Stomach (tissue), 9 donors: ENCODE measurements around the gene SCYL1. TPM values are rescaled to one million over a fixed set of nuclear protein-coding genes. Genes with fewer than 3 reads are reported as not detected.

Source experiments
- DNase-seq, 2 donors: peaks; one replicate each; pipeline versions ENCODE4 v3.0.0 to v3.0.0-alpha.2; 2013 to 2019
- H3K27ac ChIP-seq, 5 donors: fragments of 200-600 bp in 4 of 5; sonication (generic) in 4 of 5; one replicate each; pipeline ENCODE4 v1.5.1; 2013 to 2019; ENCODE audit warnings: mild to moderate bottlenecking in 1 of 5, moderate library complexity in 1 of 5
- H3K27me3 ChIP-seq, 3 donors: fragments of 200-600 bp; sonication (generic); one replicate each; pipeline ENCODE4 v1.5.1; 2017 to 2019; ENCODE audit warnings: mixed run types in 1 of 3
- H3K36me3 ChIP-seq, 4 donors: fragments of 200-600 bp; sonication (generic); 1 replicate in 3 of 4; 2 replicates in 1 of 4; pipeline ENCODE4 v1.5.1; 2016 to 2019
- H3K4me1 ChIP-seq, 4 donors: fragments of 200-600 bp; sonication (generic); one replicate each; pipeline ENCODE4 v1.5.1; 2016 to 2019
- H3K4me3 ChIP-seq, 4 donors: fragments of 200-600 bp; sonication (generic) in 3 of 4; one replicate each; pipeline ENCODE4 v1.5.1; 2016 to 2019; ENCODE audit warnings: mild to moderate bottlenecking in 1 of 4
- H3K9me3 ChIP-seq, 4 donors: fragments of 200-600 bp; sonication (generic); one replicate each; pipeline ENCODE4 v1.5.1; 2016 to 2019
- EP300 ChIP-seq: sonication (generic); formaldehyde crosslinking; IDR thresholded peaks from one replicate; pipeline ENCODE4 v1.6.1; 2017; ENCODE audit warnings: antibody characterized with exemption
- POLR2A ChIP-seq, 4 donors: fragments of 450-650 bp; IDR thresholded peaks; one replicate each; pipeline ENCODE4 v1.6.1; 2016; ENCODE audit warnings: antibody characterized with exemption in 4 of 4, control low read depth in 2 of 4, mild to moderate bottlenecking in 1 of 4, moderate library complexity in 1 of 4
- POLR2AphosphoS5 ChIP-seq, 3 donors: sonication (generic); formaldehyde crosslinking; IDR thresholded peaks; one replicate each; pipeline ENCODE4 v1.6.1; 2016; ENCODE audit warnings: antibody characterized with exemption in 3 of 3
- whole genome bisulfite sequencing, 5 donors: extraction: QIAGEN DNeasy Blood & Tissue Kit in 3 of 5; methylation state at CpG; one replicate each; pipeline versions ENCODE4 v1.1.5 to v1.1.7; 2013 to 2018; 5-methylcytosine and 5-hydroxymethylcytosine counted together
- intact Hi-C: fragments of 100-400 bp; cut with DNase I; formaldehyde crosslinking; loops from one replicate; pipeline ENCODE4 v1.15.1; 2023; ENCODE audit warnings: low total_unique reads
- polyA plus RNA-seq, 3 donors: library from polyadenylated mRNA; stranded (reverse); fragments of 200-250 nt; gene quantifications; one replicate each; pipeline ENCODE4 v1.2.3, GENCODE V29; 2013
- total RNA-seq, 5 donors: library from RNA; depleted of rRNA; stranded (reverse); fragments of >200 nt; gene quantifications; one replicate each; pipeline versions ENCODE4 v1.1.0 to v1.2.3, GENCODE V29; 2014 to 2016
- TF ChIP-seq, protein P1 (sequence below), 7 experiments: fragments of 450-650 bp in 4 of 7; fragments of 200-600 bp in 3 of 7; sonication (generic) in 3 of 7; IDR thresholded peaks; one replicate each; pipeline ENCODE4 v1.5.1; 2016 to 2019; ENCODE audit warnings: antibody characterized with exemption in 7 of 7, control low read depth in 2 of 7, mild to moderate bottlenecking in 1 of 7
- donor health status: healthy with polysubstance abuse.
- donor health status: Bipolar disorder and iron deficiency.
- donor health status: healthy.

Gene SCYL1
- total and polyA plus RNA-seq, 8 donors, result 3.5 to 94.8 (median 75.1) TPM

DNA sequence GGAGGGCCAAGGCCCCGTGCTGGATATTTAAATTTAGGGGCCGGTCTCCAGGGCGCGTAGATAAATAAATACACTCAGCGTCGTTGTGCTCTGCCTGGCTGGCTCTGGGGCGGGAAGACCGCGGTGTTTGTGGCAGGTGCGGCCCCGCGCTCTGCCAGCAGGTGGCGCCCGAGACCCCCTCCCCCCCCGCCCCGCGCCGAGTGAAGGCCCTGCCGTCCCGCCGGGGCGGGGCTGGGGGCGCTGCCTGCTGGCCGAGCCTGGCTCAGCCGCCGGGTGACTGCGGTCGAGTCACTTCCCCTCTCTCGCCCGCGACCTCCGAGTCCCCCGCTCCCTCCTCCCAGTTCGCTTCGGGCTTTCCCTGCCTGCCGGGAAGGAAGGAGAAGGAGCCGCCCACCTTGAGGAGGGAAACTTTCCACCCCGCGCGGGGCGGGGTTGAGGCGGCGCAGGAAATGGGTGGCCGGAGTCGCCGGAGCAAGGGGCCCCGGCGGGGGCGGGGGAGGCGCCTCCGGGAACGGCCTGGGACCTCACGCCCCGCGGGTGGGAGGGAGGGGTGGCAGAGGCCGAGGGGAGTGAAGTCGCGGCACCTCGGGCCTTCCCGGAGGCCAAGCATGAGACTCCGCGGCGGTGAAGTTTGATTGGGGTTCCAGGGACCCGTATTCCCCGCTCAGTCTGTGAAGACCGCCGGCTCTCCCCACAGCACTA is 49.4 kb downstream of the SCYL1 start:
- H3K4me1 ChIP-seq, result peaks cover 67 to 82% (median 82%) of the 10 kb centered on the region in 4 donors
- DNase-seq, result peak; percentile 89 to 97
- no peaks in the 10 kb centered on the region for H3K27me3 ChIP-seq
- no peaks in the 10 kb centered on the region for H3K9me3 ChIP-seq
- intact Hi-C loops, result no loop called here
- peak overlapping the region; percentile 75 to 89 (median 80) for H3K4me3 ChIP-seq
- H3K36me3 ChIP-seq, result peaks cover 4 to 9% (median 7%) of the 10 kb centered on the region in 4 donors
- 0 to 1% (median 0%) methylated on average over 6 to 67 of the region's 67 CpGs for WGBS, 5 donors
- TF ChIP-seq POLR2A (IDR thresholded peaks at IDR 0.05), result no peak
- no peak for TF ChIP-seq EP300
- TF ChIP-seq, protein P1, sequence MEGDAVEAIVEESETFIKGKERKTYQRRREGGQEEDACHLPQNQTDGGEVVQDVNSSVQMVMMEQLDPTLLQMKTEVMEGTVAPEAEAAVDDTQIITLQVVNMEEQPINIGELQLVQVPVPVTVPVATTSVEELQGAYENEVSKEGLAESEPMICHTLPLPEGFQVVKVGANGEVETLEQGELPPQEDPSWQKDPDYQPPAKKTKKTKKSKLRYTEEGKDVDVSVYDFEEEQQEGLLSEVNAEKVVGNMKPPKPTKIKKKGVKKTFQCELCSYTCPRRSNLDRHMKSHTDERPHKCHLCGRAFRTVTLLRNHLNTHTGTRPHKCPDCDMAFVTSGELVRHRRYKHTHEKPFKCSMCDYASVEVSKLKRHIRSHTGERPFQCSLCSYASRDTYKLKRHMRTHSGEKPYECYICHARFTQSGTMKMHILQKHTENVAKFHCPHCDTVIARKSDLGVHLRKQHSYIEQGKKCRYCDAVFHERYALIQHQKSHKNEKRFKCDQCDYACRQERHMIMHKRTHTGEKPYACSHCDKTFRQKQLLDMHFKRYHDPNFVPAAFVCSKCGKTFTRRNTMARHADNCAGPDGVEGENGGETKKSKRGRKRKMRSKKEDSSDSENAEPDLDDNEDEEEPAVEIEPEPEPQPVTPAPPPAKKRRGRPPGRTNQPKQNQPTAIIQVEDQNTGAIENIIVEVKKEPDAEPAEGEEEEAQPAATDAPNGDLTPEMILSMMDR (IDR thresholded peaks at IDR 0.05), result peak in 5 of 7 experiments; percentile 41 to 100 (median 98)
- TF ChIP-seq POLR2AphosphoS5 (IDR thresholded peaks at IDR 0.05), result peak; percentile 43 to 85 (median 82)
- H3K27ac ChIP-seq, result peak overlapping the region; percentile 84 to 97 (median 95)

DNA sequence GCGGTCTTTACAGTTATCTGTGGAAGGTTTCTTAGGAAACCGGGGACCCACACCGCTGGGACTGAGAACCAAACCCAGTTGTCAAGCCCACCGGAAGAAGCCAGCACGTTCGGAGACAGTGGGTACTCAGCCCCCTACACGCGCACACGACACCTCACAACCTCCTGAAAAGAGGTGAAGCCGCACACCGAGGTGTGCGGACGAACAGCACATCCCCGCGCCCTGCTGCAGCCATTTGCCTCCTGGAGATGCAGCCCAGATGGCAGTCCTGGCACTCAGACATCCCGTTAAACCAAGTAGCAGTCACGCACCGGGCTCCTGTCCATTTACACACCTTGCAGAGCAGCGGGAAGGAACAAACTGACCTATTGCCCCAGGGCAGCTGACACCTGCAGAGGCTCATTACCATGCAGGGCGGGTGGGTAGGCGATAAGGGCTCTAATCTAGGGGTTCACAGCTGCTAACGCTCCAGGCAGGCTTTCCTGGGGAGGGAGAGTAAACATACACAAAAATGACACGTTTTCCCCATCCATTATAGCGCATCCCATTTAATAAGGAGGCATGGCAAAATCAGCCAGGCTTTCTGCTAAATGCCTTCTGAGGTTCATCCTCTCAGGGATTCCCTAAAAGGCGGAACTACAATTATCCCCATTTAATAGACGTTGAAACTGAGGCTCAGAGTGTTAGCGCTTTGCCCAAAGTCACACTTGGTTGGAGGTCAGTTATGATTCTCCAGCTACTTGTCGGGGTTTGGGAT is 50.1 kb downstream of the SCYL1 start:
- H3K27me3 ChIP-seq, result no peaks in the 10 kb centered on the region
- 5 to 12% (median 7%) methylated on average over 21 to 28 of the region's 28 CpGs for WGBS, 5 donors
- H3K4me3 ChIP-seq, result peak overlapping the region; percentile 75 to 89 (median 80)
- intact Hi-C loops, result no loop called here
- peak; percentile 73 to 76 for DNase-seq
- peak overlapping the region; percentile 84 to 97 (median 95) for H3K27ac ChIP-seq
- H3K9me3 ChIP-seq, result no peaks in the 10 kb centered on the region
- peaks cover 64 to 83% (median 78%) of the 10 kb centered on the region in 4 donors for H3K4me1 ChIP-seq
- H3K36me3 ChIP-seq, result peaks cover 12 to 16% (median 14%) of the 10 kb centered on the region in 4 donors
- TF ChIP-seq, protein P1 (IDR thresholded peaks at IDR 0.05), result no peak
- TF ChIP-seq POLR2A (IDR thresholded peaks at IDR 0.05) (no peak), EP300 (no peak), POLR2AphosphoS5 (IDR thresholded peaks at IDR 0.05) (no peak)

DNA sequence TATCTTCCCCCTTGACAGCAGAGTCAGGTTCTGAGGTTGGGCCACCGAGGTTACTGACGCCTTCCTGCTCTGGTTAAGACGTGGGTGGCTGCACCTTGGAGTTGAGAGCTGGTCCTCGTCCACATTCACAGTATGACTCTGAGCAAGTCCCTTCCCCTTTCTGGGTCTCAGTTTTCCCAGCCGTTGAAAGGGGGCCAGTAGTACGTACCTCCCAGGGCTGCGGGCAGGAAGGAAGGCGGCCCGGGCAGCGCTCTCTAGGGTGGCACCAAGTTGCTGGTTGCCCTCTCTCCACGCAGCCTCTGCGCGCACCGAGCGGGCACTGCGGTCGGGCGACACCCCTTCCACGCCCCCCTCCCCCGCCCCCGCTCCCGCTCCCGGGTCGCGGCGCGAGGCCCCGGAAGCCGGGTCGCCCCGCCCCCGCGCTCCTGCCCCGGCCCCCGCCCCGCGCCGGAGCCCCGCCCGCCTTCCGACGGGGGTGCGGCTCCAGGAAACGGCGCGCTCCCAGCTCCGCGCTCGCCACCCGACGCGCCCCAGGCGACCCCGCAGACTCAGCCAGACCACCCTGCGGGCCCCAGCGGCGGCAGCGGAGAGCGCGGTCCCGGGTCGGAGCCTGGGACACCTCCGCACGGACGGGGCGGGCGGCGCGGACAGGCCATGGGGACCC is 50.8 kb downstream of the SCYL1 start, which contains the start of gene EHBP1L1:
EHBP1L1 (plus strand) TSS at position 486 of the 664 bp plus-strand sequence. CDS start 250 bp downstream, outside the sequence.
- no peaks in the 10 kb centered on the region for H3K9me3 ChIP-seq
- H3K27ac ChIP-seq, result peak within 1 kb of the TSS; percentile 86 to 97 (median 95)
- TF ChIP-seq, protein P1 (IDR thresholded peaks at IDR 0.05), result no peak
- peak in 1 of 3 donors; percentile 41 for TF ChIP-seq POLR2AphosphoS5 (IDR thresholded peaks at IDR 0.05)
- peaks cover 64 to 89% (median 76%) of the 10 kb centered on the region in 4 donors for H3K4me1 ChIP-seq
- peaks cover 19 to 24% (median 21%) of the 10 kb centered on the region in 4 donors for H3K36me3 ChIP-seq
- intact Hi-C loops, result no loop called here
- DNase-seq, result peak; percentile 80 to 90
- WGBS, 5 donors, result 0 to 2% (median 1%) methylated on average over 6 to 69 of the region's 69 CpGs
- H3K27me3 ChIP-seq, result no peaks in the 10 kb centered on the region
- peak within 1 kb of the TSS; percentile 75 to 89 (median 80) for H3K4me3 ChIP-seq
